Stimulated activated CD4-positive, alpha-beta T cell treated with anti-CD3 and anti-CD28 coated beads, Interleukin-2, amount 100 ng/mL, for 4 hours (primary cell): ENCODE results near the gene GRIN2C.
A peak's percentile ranks its signal among the peaks of the same experiment; 100 is the strongest.
"Not testable (repeated sequence)": the region's sequence is repeated elsewhere in the genome, so short reads cannot be mapped to it uniquely, and the experiment has no call there.

Experiments used
- DNase-seq: peaks from one replicate; pipeline ENCODE4 v3.0.0-alpha.2; 2020; ENCODE audit warnings: low read depth

GRIN2C gene

DNA sequence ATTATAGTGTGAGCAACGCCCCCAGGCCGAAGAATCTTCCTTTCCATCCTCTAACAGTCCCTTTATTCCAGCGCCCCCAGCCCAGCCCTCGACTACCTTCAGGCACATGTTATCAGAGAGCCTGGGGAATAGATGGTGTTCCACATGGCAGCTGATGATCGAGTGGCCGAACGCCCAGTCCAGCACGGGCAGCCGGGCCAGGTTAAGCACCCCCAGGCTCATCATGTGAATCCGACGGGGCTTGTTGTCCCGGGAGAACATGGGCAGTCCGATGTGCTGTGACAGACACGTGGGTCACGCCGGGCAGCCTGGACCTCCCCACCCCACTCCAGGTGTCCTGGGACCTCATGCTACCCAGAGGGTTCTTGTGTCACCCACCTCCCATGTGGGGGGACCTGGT, 19.6 kb upstream of the GRIN2C start:
- no peak for DNase-seq

DNA sequence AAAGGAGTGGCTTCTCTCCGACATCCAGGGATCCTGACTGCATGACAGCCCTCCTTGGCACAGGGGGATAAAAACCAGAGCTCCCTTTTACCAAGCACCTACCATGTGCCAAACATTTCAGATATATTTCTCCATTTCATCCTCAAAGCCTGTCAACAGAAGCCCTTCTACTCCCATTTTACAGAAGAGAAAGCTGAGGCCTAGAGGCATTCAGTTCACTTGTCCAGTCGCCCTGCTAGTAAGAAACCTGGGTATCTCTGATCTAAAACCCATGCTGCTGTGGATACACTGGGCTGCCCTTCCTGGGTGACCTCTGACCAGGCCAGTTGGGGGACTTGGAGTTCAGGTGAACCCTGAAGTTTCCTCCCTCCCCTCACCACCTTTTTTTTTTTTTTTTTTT, 19.0 kb upstream of the GRIN2C start:
- DNase-seq, result no peak

DNA sequence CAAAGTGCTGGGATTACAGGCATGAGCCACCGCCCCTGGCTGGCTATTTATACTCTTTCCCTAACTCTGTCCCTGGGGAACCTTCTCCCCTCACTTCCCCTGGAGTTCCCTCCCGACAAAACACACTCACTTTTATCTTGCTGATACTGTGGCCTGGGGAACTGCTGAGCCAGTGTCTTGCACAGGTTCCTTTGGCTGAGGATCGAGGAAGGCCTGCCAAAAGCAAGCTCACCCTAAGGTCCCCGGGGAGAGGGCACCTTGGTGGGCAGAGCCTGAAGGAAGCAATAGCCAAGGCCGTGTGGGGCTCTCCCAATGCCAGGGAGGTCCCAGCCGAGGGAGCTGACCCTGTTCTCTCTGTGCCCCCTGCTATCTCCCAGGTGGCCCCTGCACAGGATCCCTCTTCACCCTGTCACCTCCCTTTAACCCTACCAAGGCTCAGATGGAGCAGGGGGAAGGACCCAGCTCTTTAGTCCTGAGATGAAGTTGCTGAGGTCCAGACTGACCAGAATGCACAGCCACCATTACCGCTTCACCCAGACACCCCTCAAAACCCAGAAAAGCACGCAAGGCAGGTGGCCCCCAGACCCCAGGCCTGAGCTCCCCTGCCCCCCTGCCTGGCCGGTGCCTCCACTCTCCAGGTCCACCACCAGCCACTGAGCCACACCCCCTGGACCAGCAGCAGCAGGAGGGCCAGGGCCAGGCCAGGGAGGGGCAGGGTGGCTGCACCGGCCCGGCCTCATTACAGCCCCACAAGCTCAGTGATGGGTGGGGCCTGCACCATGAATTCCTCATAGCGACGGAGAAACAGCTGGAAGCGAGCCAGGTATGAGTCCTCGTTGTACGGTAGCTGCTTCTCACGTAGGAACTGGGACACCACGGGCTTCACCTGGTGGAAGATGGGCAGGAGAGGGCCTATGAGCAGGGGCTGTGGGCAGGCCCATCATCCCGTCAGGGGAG, 18.2 kb upstream of the GRIN2C start:
- no peak for DNase-seq

DNA sequence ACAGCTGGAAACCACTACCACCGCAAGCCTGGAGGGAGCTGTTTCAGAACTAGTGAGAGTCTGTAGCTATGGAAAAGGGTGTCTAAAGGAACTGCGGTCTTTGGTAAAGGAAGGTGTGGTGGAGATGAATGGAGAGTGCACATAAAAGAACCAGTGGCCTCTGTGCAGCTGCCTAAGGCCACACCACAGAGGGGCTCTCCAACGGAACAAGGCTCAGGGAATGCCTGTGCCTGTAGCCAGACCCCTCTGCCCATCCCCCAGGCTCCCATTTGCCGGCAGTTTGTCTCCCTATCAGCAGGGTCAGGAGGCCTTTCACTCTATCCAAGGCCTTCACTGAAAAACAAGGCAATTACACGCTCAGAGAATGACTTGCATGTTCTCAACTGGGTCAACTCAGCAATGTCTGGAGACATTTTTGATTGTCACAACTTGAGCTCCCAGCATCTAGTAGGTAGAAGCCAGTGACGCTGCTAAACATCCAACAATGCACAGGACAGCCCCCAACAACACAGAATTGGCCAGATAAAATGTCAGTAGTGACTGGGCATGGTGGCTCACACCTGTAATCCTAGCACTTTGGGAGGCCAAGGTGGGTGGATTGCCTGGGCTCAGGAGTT, 16.4 kb upstream of the GRIN2C start:
- DNase-seq, result no peak

DNA sequence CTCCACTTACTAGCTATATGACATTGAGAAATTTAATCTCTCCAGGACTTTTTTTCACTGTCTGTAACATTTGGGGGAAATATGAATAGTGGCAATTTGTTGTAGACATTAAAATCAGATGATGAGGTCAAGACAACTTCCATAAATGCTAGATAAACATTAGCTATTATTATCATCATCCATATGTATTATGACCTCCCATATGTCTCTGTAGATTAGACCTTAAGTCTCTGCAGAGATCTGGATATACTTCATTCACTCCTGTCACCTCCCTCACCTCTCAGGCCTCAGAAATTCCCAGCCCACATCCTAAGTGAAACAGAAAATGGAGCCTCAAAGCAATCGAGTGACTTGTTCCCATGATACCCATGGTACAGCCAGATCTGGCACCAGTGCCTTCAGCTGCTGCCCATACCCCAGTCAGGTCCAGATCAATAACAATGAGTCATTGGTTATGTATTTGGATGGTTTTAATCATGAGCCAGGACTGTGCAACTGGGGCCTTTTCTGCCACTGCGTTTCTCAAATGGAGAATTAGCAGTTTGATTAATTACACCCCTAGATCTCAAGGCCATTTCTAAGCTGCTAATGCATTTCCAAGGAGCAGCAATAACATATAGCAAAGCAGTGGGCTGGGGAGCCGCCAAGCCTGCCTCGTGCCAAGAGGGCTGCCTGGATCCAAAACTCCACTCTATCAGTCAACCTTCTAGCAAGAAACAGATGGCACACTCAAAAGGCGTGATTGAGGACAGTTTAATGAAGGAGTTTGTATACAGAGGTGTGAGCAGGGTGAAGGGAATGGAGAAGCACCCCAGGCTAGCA, 15.7 kb upstream of the GRIN2C start:
- no peak for DNase-seq

DNA sequence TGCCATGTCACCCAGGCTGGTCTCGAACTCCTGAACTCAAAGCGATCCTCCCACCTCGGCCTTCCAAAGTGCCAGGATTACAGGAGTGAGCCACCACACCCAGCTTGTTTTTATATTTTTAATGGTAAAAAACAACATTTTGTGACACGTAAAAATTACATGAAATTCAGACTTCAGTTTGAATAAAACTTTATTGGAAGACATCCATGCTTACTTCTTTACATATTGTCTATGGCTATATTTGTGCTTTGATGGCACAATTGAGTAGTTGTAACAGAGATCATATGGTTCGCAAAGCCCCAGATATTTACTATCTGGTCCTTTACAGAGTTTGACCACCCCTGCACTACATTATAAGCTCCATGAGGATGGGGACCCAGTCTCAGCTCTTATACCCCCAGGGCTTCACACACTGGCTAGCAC, 14.9 kb upstream of the GRIN2C start:
- no peak for DNase-seq

DNA sequence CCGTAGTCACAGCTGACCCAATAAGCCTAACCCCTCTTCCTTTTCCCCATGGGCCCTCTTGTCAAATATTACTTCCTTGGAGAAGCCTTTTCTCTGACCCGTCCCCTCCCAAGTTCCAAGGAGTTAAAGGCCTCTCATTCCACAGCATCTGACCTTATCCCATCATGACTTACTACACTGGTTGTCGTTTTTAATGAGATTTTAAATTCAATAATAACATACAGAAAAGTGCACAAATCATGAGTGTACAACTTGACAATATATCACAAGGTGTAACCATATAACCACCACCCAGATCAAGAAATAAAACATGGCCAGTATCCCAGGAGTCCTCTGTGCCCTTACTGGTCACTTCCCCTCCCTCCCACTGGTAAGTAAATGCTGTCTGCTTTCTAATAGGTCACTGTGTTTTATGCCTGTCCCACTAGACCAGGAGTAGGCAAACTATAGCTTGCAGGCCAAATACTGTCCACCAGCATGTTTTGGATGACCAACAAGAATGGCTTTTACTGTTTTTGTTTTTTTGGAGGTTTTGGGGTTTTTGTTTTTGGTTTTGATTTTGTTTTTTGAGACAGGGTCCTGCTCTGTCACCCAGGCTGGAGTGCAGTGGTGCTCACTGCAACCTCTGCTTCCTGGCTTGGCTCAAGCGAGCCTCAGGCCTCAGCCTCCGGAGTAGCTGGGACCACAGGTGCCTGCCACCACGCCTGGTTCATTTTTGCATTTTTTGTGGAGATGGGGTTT, 14.4 kb upstream of the GRIN2C start:
- no peak for DNase-seq

DNA sequence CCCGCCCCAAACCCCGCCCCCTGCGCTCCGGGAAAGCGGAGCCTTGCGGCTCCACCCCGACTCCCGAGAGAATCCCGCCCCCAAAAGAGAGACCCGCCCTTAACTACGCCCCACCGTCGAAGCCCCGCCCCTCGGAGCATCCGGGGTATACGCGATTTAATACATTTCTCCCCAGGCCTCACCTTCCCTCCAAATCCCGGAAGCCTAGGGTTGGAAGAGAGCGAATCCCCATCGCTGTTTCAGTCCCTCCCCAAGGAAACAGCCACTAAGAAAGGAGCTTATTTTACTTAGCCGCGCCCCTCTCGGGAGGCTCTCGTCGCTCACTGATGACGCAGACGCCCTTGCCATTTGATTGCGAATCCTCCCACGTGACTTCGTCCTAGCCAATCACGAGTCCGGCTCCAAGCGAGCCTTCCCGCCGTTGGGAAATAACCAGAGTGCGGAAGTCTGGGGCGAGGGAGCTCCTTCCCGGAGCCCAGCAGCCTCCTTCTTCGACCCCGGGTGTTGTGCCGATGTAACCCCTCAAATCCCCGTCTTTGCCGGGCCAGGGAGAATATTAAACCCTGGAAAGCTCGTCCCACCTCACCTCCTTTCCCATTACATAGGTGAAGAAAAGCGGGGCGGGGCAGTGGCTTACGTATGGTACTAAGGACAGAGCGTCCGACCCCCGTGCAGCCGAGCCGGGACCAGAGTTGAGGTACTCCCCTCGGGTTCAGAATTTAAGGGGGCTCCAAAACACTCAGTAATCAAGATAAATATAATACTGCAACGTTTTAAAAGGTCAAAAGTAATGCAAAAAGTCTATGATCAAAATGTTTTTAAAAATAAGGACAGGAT, 13.6 kb upstream of the GRIN2C start:
- peak; percentile 99 for DNase-seq

DNA sequence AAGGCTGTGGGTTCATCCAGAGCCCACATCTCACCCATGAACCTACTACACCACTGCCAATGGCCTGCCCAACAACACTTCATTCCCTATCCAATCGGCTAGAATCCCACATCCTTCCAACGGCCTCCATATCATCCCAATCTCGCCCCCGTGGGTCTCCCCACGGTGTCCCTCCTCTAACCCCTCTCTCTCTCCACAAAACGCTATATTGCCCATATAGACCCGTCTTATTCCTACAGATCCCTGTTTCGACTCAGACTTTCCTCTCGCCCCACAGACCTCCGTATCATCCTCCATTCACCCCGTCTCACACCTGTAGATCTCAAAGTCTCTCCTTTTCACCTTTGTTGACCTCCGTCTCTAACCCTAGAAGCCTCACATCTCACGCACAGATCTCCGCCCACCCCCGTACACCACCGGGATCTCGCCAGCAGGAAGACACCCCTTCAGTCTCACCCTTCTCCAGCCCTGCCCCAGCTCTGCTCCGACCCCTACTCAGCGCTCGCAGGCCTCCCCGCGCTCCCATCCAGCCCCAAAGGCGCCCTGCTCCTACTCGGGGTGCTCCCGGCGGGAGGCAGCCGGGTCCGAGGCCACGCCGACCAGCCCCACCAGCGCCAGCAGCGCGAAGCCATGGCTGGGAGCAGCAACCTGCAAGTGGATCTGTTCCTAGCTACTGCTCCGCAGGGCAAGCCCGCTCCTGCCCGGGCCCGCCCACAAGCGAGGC, 12.8 kb upstream of the GRIN2C start, which contains the start of gene FDXR:
FDXR (minus strand) TSS at position 682 of the 724 bp plus-strand sequence; CDS start at position 632, 50 bp downstream.
- no peak for DNase-seq

DNA sequence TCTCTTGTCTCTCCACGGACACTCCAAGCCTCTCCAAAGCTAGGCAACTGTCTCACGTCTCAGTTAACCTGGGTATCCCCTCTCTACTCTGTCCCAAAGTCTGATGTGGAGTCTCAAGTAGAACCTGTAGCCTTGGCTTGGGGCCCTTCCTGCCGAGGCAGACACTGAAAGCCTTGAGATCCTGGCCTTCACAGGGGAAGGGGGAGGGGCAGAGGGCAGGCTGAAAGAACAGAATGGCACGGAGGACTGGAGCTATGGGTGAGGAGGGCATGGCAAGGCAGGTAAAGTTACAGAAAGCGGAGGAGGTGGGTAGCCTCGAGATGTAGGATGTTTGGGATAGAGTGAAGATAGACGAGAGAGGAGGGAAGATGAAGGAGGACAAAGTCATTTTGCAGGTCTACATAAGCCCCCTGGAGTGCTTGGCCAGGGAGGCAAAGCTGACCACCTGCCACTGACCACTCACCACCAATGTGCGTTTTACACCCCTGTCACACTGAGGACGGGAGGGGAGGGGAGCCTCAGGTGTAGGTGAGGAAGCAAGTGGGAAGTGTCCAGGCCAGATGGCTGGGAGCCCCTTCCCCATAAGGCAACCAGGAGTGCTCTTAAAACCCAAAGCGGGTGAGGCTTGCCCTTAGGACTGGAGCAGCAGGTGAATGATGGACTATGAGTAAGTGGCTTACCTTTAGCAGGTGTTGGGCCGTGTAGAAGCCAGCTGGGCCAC, 11.8 kb upstream of the GRIN2C start:
- no peak for DNase-seq

DNA sequence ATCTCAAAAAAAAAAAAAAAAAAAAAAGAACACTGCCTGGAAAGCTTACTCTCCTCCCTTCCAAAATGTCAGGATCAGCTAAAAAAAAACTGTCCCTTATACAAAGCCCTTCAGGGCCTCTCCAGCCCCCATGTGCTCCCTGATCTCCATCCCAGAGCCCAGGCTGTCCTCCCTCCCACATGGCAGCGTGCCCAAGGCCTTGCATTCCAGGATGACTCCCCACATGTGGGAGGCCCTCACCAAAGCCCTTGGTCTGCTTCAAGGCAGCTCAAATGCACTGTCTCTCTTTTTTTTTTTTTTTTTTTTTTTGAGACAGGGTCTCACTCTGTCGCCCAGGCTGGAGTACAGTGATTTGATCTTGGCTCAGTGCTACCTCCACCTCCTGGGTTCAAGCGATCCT, 10.8 kb upstream of the GRIN2C start:
- DNase-seq, result no peak

DNA sequence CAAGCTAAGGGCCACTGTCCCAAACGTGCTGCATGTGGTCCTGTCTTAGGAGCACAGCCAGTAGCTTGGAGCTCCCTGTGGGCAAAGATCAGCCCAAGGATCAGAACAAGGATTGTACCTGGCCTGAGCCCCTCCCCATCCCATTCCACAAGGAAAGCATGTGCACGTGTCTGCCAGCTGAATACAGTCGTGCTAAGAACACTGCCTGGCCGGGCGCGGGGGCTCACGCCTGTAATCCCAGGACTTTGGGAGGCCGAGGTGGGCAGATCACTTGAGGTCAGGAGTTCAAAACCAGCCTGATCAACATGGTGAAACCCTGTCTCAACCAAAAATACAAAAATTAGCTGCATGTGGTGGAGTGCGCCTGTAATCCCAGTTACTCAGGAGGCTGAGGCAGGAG, 10.3 kb upstream of the GRIN2C start:
- DNase-seq, result not testable (repeated sequence)

DNA sequence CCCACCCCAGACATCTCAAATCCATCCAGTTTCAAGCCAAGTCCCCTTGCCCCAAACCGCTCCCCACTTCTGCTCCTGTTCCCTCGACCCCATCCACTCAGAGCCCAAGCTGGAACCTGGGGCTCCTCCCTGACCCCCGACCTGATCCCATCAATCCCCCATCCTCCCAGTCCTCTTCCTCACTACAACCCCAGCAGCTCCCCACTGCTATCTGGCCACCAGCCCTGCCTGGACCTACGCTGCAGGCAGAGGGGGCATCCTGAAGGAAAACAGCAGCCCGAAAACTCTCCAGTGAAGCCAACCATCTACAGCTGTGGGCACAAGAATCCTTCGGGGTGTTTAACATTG, 9.2 kb upstream of the GRIN2C start:
- DNase-seq, result no peak

DNA sequence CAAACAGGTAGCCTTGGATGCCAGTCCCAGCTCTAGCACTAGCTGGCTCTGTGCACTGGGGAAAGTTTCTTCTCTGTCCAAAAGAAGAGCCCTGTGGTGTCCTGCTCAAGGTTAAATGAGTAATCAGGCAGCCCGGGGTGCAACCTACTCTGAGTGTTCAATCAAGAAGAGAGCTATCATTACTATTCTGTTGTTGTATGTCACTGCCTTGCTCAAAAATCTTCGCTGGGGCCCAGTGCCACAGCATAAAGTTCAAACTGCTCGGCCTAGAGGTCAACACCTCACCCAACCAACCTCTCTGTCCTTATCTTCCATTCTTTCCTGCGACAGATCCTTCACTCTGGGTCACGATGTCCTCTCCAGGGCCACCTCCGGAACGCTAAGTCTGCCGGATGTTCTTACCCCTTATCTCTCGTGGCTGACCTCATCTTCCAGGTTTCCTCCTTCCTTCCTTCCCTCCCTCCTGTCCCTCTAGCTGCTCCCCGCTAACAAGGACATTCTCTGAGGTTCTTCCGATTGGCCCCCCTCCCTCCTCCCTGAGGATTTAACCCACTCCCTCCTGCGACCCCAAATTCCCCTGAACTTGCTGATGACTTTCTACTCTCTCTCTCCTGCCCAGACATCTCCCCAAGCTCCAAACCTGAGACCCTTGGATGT, 8.7 kb upstream of the GRIN2C start:
- DNase-seq, result no peak

DNA sequence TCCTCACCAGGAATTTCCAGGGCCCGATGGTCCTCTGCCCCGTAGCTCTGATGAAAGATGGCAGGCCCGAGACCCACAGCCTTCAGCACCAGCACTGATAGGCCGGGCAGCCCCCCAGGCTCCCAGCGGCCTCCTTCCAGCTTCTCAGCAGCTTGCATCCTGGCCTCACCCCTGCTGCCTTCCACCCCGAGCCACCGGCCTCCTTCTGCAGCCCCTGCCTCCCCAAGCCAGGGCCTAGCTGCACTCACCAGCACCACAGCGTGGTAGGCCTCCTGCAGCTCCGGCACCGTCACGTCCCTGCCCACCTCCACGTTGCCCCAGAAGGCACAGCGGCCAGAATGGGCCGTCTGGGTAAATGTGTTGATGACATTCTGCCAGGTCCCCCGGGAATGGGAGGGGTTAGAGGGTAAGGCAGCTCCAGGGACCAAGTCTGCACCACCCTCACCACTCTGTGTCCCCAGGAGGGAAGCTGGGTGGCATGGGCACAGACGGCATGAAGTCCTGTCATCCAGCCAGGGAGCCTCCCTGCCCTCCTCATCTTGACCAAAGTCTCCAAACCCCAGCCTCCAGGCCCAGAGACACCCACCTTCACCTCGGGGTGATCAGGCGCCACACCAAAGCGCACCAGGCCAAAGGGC, 6.6 kb upstream of the GRIN2C start:
- DNase-seq, result no peak

DNA sequence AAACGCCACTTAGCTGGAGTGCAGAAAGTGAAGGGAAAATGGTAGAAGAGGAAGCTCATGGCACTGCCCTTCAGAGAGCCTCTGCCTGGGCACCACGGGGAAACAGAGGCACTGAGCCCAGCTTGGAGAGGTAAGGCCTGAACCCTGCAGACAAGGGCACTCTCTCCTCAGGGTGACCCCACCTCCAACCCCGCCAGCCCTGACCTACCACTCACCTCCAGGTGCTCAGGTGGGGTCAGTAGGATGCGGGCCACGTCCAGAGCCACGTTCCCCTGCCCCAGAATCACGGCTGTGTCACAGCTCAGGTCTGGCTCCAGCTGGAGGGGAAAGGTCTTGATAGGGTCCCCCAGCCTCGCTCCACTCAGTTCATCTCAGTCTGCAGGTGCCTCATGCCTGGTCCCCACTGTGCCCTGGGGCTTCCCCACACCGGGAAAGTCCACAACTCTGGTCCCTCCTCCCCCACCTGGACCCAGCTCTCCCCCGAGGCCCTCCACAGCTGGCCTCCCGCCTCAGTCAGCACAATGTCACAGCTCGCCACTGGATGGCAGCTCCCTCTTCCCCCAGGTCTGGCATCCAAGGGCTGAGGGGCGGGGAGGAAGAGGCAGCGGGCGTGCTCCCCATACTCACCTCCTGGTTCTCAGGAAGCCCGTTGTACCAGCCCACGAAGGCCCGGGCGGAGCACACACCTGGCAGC, 6.0 kb upstream of the GRIN2C start:
- no peak for DNase-seq

DNA sequence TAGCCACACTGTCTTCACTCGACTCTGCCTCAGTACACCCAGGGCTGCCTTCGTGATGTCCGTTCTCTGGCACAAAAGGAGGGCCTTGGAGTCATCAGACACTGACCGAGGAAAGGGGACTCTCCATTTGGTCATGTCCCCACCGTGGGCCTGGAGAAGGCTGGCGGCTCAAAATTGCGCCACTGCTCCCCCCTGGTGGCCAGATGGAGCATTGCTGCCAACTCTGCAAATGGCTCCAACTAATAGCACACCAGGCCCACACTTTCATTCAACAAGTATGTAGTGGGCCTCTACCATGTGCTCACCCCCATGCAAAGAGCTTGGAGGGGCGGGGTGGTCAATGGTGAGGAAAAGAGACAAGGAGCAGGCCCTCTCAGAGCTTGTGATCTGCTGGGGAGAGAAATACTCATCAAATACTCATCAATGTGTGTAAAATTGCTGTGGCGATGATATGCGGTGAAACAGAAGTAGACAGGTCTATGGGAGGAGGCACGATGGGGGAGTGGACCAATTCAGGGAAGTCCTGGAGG, 5.2 kb upstream of the GRIN2C start:
- DNase-seq, result peak; percentile 46
